Sigmoid colon (tissue), 7 donors: ENCODE measurements around the gene GRK1. TPM values are rescaled to one million over a fixed set of nuclear protein-coding genes. Genes with fewer than 3 reads are reported as not detected.

ENCODE experiments used
- DNase-seq: peaks from one replicate; pipeline ENCODE4 v3.0.0-alpha.2; 2019
- H3K27ac ChIP-seq, 4 donors: fragments of 200-600 bp; sonication (generic); one replicate each; pipeline ENCODE4 v1.5.1; 2016 to 2019; ENCODE audit warnings: mild to moderate bottlenecking in 1 of 4
- H3K27me3 ChIP-seq, 3 donors: fragments of 200-600 bp; sonication (generic); one replicate each; pipeline ENCODE4 v1.5.1; 2019; ENCODE audit warnings: mild to moderate bottlenecking in 1 of 3
- H3K36me3 ChIP-seq, 4 donors: fragments of 200-600 bp; sonication (generic); one replicate each; pipeline ENCODE4 v1.5.1; 2016 to 2019
- H3K4me1 ChIP-seq, 4 donors: fragments of 200-600 bp; sonication (generic); one replicate each; pipeline ENCODE4 v1.5.1; 2017 to 2019
- H3K4me3 ChIP-seq, 4 donors: fragments of 200-600 bp; sonication (generic); one replicate each; pipeline ENCODE4 v1.5.1; 2017 to 2019; ENCODE audit warnings: mild to moderate bottlenecking in 2 of 4, moderate library complexity in 1 of 4
- H3K9me3 ChIP-seq, 4 donors: fragments of 200-600 bp in 3 of 4; sonication (generic) in 3 of 4; one replicate each; pipeline versions ENCODE4 v1.5.1 to v1.6.1; 2013 to 2019
- CTCF ChIP-seq, 4 experiments: fragments of 450-650 bp in 3 of 4; fragments of 200-600 bp in 1 of 4; IDR thresholded peaks; one replicate each; pipeline ENCODE4 v1.5.1; 2016 to 2019; ENCODE audit warnings: antibody characterized with exemption in 4 of 4, mild to moderate bottlenecking in 3 of 4, moderate library complexity in 2 of 4
- EP300 ChIP-seq, 4 donors: sonication (generic); formaldehyde crosslinking; IDR thresholded peaks; one replicate each; pipeline ENCODE4 v1.6.1; 2017; ENCODE audit warnings: antibody characterized with exemption in 4 of 4
- POLR2A ChIP-seq, 2 donors: fragments of 450-650 bp; IDR thresholded peaks; one replicate each; pipeline ENCODE4 v1.6.1; 2016; ENCODE audit warnings: antibody characterized with exemption in 2 of 2, mild to moderate bottlenecking in 2 of 2, moderate library complexity in 2 of 2
- POLR2AphosphoS5 ChIP-seq, 4 donors: sonication (generic); formaldehyde crosslinking; IDR thresholded peaks; one replicate each; pipeline ENCODE4 v1.6.1; 2017; ENCODE audit warnings: antibody characterized with exemption in 4 of 4
- WGBS, 2 donors: extraction: QIAGEN DNeasy Blood & Tissue Kit; methylation state at CpG; one replicate each; pipeline ENCODE4 v1.1.7; 2013; 5-methylcytosine and 5-hydroxymethylcytosine counted together
- intact Hi-C: fragments of 100-400 bp; cut with DNase I; formaldehyde crosslinking; loops from one replicate; pipeline ENCODE4 v1.15.1; 2023
- polyA plus RNA-seq, 3 donors: library from polyadenylated mRNA; stranded (reverse); fragments of 200-250 nt; gene quantifications; one replicate each; pipeline ENCODE4 v1.2.3, GENCODE V29; 2013
- total RNA-seq, 4 donors: library from RNA; depleted of rRNA; stranded (reverse); fragments of >200 nt; gene quantifications; one replicate each; pipeline ENCODE4 v1.1.0, GENCODE V29; 2016
- donor health status: healthy with polysubstance abuse.
- donor health status: Bipolar disorder and iron deficiency.
- donor health status: healthy.

The GRK1 gene
- total and polyA plus RNA-seq, 7 donors, result 0.10 to 0.28 TPM; not detected in 5

GRCh38 chr13:113654591-113655345 lies 12.3 kb upstream of the GRK1 start:
- no peaks in the 10 kb centered on the region for H3K27me3 ChIP-seq
- 91% methylated on average over 39 of the region's 39 CpGs for WGBS, 2 donors
- TF ChIP-seq CTCF (IDR thresholded peaks at IDR 0.05) (no peak), POLR2AphosphoS5 (IDR thresholded peaks at IDR 0.05) (no peak), POLR2A (IDR thresholded peaks at IDR 0.05) (no peak), EP300 (IDR thresholded peaks at IDR 0.05) (no peak)

GRCh38 chr13:113655346-113656002 lies 11.5 kb upstream of the GRK1 start:
- peak; percentile 45 for DNase-seq

More at GRCh38 chr13:113654591-113655345, 12.3 kb upstream of the GRK1 start:
- intact Hi-C loops, result no loop called here
- Histone ChIP-seq H3K9me3 (no peaks in the 10 kb centered on the region), H3K4me3 (no peak overlapping the region), H3K27ac (no peak overlapping the region), H3K4me1 (no peaks in the 10 kb centered on the region), H3K36me3 (no peaks in the 10 kb centered on the region)
- DNase-seq, result peak; percentile 42

GRCh38 chr13:113656003-113656588 lies 10.9 kb upstream of the GRK1 start:
- TF ChIP-seq CTCF (IDR thresholded peaks at IDR 0.05), result no peak
- TF ChIP-seq EP300 (IDR thresholded peaks at IDR 0.05), result no peak
- TF ChIP-seq POLR2AphosphoS5 (IDR thresholded peaks at IDR 0.05), result no peak
- TF ChIP-seq POLR2A (IDR thresholded peaks at IDR 0.05), result no peak
- Histone ChIP-seq H3K27ac (no peak overlapping the region), H3K36me3 (no peaks in the 10 kb centered on the region), H3K4me3 (no peak overlapping the region), H3K4me1 (no peaks in the 10 kb centered on the region), H3K9me3 (no peaks in the 10 kb centered on the region), H3K27me3 (no peaks in the 10 kb centered on the region)
- peak; percentile 60 for DNase-seq
- intact Hi-C loops, result no loop called here
- 91 to 93% methylated on average over 25 of the region's 25 CpGs for WGBS, 2 donors

More at GRCh38 chr13:113655346-113656002, 11.5 kb upstream of the GRK1 start:
- 88 to 90% methylated on average over 15 of the region's 15 CpGs for WGBS, 2 donors
- Histone ChIP-seq H3K4me1 (no peaks in the 10 kb centered on the region), H3K27ac (no peak overlapping the region), H3K27me3 (no peaks in the 10 kb centered on the region), H3K36me3 (no peaks in the 10 kb centered on the region), H3K9me3 (no peaks in the 10 kb centered on the region), H3K4me3 (no peak overlapping the region)
- TF ChIP-seq CTCF (IDR thresholded peaks at IDR 0.05) (no peak), POLR2A (IDR thresholded peaks at IDR 0.05) (no peak), POLR2AphosphoS5 (IDR thresholded peaks at IDR 0.05) (no peak), EP300 (IDR thresholded peaks at IDR 0.05) (no peak)
- intact Hi-C loops, result no loop called here

- peak; percentile 46 for DNase-seq
- H3K9me3 ChIP-seq, result peaks cover 0 to 6% (median 2%) of the 10 kb centered on the region in 4 donors
- H3K4me3 ChIP-seq, result no peak overlapping the region
- no peaks in the 10 kb centered on the region for H3K36me3 ChIP-seq
- no peak overlapping the region for H3K27ac ChIP-seq
- 45 to 76% methylated on average over 42 of the region's 42 CpGs for WGBS, 2 donors
- H3K27me3 ChIP-seq, result no peaks in the 10 kb centered on the region
- intact Hi-C loops, result no loop called here
- H3K4me1 ChIP-seq, result no peaks in the 10 kb centered on the region
- TF ChIP-seq EP300 (IDR thresholded peaks at IDR 0.05), result no peak
- no peak for TF ChIP-seq POLR2A (IDR thresholded peaks at IDR 0.05)
- TF ChIP-seq CTCF (IDR thresholded peaks at IDR 0.05), result no peak
- no peak for TF ChIP-seq POLR2AphosphoS5 (IDR thresholded peaks at IDR 0.05)
Observed at GRCh38 chr13:113656831-113657671, 10.0 kb upstream of the GRK1 start.
